ENCODE measurements around the gene SAC3D1. TPM values are rescaled to one million over a fixed set of nuclear protein-coding genes. Genes with fewer than 3 reads are reported as not detected.

Gene SAC3D1
- total and polyA plus RNA-seq, 9 of the 15 experiments (the other 6 are each of a cell fraction or from before 2014, with no cell fraction given), result 0.20 to 35.2 (median 5.8) TPM

DNA sequence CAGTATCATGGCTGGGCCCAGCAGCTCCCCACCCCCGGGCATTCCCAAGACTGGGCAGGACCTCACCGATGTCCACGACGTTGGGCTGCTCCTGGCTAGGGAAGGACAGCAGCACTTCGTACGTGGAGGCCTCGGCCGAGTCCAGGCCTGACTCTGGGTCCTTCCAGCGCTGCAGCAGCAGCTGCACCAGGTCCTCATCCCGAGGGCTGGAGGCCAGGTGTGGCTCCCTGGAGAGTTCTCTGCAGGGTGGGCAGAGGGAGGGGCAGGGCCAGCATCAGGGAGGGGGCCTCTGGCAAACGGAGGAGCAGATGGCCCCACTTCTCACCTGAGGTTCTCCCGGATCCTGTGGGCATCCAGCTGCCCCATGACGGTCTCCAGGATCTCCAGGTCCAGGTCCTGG, 17.0 kb downstream of the SAC3D1 start:
- intact Hi-C loops (cut with micrococcal nuclease), result no loop called here
- Histone ChIP-seq H3K9me3 (replicated peaks; ENCODE audit: control insufficient read depth, insufficient read depth, low read depth, low read length) (no peaks in the 10 kb centered on the region), H3K9me1 (ENCODE audit: control insufficient read depth, insufficient read depth, low read length) (no peaks in the 10 kb centered on the region), H3K79me2 (ENCODE audit: control insufficient read depth, insufficient read depth, low read length) (no peaks in the 10 kb centered on the region), H3K4me1 (replicated peaks in 1 of 2; ENCODE audit: control insufficient read depth in 2 of 2, insufficient read depth in 2 of 2, low read length in 2 of 2) (peaks cover 14 to 27% of the 10 kb centered on the region in 2 experiments; a peak in 4 of 5 replicates), H3K4me2 (ENCODE audit: insufficient read depth, low read length) (no peak overlapping the region), H3K27me3 (ENCODE audit: control insufficient read depth in 2 of 2, insufficient read depth in 2 of 2, low read length in 2 of 2) (no peaks in the 10 kb centered on the region; a peak in 2 of 5 replicates), H3K36me3 (ENCODE audit: control insufficient read depth, insufficient read depth, low read length) (no peaks in the 10 kb centered on the region), H3K9ac (ENCODE audit: insufficient read depth in 1 of 2, low read depth in 2 of 2, low read length in 2 of 2) (no peak overlapping the region), H4K20me1 (replicated peaks; ENCODE audit: control insufficient read depth, insufficient read depth, low read length) (no peaks in the 10 kb centered on the region), H3K4me3 (no peak overlapping the region), H2AFZ (ENCODE audit: low read depth, low read length) (no peak overlapping the region), H3K27ac (ENCODE audit: extremely low read depth, low read depth, low read length) (no peak overlapping the region)
- CTCF ChIA-PET (ENCODE audit: low intra/inter-chr PET ratio), result no interaction called here
- no peak for DNase-seq (ENCODE audit: extremely low read depth in 1 of 4, low spot score in 3 of 4)
- no TSS peak for BruUV-seq (replicated peaks)
- POLR2A ChIA-PET, result interaction anchor here (0.6 to 1.6 kb wide), 3 partner anchors 18 to 35 kb away, joined by 3 to 6 read pairs (median 3); no protein-coding TSS in a partner anchor
- ATAC-seq, result no peak
- 47% methylated on average over 10 of the region's 13 CpGs for WGBS (ENCODE audit: insufficient coverage, low coverage, missing lambda C conversion rate)
- in situ Hi-C loops (cut with MboI), result no loop called here
- no peak for FAIRE-seq
- TF ChIP-seq FOXK2 (conservative IDR thresholded peaks at IDR 0.05 in 1 of 2, IDR thresholded peaks at IDR 0.05 in 1 of 2; ENCODE audit: low read depth in 2 of 2) (no peak), HLTF (IDR thresholded peaks at IDR 0.05) (no peak), ZNF41 (CRISPR knock-in tag; conservative IDR thresholded peaks at IDR 0.05) (no peak), ZNF696 (CRISPR knock-in tag; conservative IDR thresholded peaks at IDR 0.05) (no peak), ETV6 (IDR thresholded peaks at IDR 0.05; ENCODE audit: borderline replicate concordance in 1 of 2, low read depth in 2 of 2, low read length in 1 of 2) (no peak), ETV6 (CRISPR knock-in tag; IDR thresholded peaks at IDR 0.05; ENCODE audit: borderline replicate concordance) (no peak), ZNF165 (CRISPR knock-in tag; IDR thresholded peaks at IDR 0.05; ENCODE audit: borderline replicate concordance) (no peak), SIX5 (IDR thresholded peaks at IDR 0.05; ENCODE audit: borderline replicate concordance in 1 of 2, insufficient read depth in 1 of 2, low read depth in 1 of 2, low read length in 2 of 2) (no peak), DNMT1 (IDR thresholded peaks at IDR 0.05) (no peak)
- TF ChIP-seq, protein P1, sequence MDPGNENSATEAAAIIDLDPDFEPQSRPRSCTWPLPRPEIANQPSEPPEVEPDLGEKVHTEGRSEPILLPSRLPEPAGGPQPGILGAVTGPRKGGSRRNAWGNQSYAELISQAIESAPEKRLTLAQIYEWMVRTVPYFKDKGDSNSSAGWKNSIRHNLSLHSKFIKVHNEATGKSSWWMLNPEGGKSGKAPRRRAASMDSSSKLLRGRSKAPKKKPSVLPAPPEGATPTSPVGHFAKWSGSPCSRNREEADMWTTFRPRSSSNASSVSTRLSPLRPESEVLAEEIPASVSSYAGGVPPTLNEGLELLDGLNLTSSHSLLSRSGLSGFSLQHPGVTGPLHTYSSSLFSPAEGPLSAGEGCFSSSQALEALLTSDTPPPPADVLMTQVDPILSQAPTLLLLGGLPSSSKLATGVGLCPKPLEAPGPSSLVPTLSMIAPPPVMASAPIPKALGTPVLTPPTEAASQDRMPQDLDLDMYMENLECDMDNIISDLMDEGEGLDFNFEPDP (CRISPR knock-in tag; IDR thresholded peaks at IDR 0.05), result no peak
- TF ChIP-seq, protein P2, sequence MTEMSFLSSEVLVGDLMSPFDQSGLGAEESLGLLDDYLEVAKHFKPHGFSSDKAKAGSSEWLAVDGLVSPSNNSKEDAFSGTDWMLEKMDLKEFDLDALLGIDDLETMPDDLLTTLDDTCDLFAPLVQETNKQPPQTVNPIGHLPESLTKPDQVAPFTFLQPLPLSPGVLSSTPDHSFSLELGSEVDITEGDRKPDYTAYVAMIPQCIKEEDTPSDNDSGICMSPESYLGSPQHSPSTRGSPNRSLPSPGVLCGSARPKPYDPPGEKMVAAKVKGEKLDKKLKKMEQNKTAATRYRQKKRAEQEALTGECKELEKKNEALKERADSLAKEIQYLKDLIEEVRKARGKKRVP (CRISPR knock-in tag; IDR thresholded peaks at IDR 0.05), result no peak
- TF ChIP-seq, protein P3, sequence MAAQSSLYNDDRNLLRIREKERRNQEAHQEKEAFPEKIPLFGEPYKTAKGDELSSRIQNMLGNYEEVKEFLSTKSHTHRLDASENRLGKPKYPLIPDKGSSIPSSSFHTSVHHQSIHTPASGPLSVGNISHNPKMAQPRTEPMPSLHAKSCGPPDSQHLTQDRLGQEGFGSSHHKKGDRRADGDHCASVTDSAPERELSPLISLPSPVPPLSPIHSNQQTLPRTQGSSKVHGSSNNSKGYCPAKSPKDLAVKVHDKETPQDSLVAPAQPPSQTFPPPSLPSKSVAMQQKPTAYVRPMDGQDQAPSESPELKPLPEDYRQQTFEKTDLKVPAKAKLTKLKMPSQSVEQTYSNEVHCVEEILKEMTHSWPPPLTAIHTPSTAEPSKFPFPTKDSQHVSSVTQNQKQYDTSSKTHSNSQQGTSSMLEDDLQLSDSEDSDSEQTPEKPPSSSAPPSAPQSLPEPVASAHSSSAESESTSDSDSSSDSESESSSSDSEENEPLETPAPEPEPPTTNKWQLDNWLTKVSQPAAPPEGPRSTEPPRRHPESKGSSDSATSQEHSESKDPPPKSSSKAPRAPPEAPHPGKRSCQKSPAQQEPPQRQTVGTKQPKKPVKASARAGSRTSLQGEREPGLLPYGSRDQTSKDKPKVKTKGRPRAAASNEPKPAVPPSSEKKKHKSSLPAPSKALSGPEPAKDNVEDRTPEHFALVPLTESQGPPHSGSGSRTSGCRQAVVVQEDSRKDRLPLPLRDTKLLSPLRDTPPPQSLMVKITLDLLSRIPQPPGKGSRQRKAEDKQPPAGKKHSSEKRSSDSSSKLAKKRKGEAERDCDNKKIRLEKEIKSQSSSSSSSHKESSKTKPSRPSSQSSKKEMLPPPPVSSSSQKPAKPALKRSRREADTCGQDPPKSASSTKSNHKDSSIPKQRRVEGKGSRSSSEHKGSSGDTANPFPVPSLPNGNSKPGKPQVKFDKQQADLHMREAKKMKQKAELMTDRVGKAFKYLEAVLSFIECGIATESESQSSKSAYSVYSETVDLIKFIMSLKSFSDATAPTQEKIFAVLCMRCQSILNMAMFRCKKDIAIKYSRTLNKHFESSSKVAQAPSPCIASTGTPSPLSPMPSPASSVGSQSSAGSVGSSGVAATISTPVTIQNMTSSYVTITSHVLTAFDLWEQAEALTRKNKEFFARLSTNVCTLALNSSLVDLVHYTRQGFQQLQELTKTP (IDR thresholded peaks at IDR 0.05; ENCODE audit: low read depth in 1 of 2, partially characterized antibody in 2 of 2), result no peak
